PFSK-1 (cell line): ENCODE data around the gene NXPH4.

Source experiments
- FOXP2 ChIP-seq: optimal IDR thresholded peaks from 2 replicates; pipeline ENCODE3; 2011; ENCODE audit warnings: borderline replicate concordance, control low read depth, inconsistent platforms; ENCODE audit not compliant: insufficient read depth; ENCODE audit errors: extremely low read length, extremely low read depth
- POLR2AphosphoS5 ChIP-seq: IDR thresholded peaks from 2 replicates; pipeline ENCODE4 v1.6.1; 2012; ENCODE audit warnings: low read depth, mild to moderate bottlenecking, control low read depth, low read length, moderate library complexity
- SIN3A ChIP-seq: IDR thresholded peaks from 2 replicates; pipeline ENCODE4 v1.6.1; 2012; ENCODE audit warnings: mild to moderate bottlenecking, low read length, moderate library complexity, borderline replicate concordance; ENCODE audit not compliant: insufficient read depth
- TAF1 ChIP-seq: IDR thresholded peaks from 2 replicates; pipeline ENCODE4 v1.6.1; 2012; ENCODE audit warnings: low read length, control low read depth, borderline replicate concordance; ENCODE audit not compliant: insufficient read depth
- TF ChIP-seq, protein P1 (sequence below), 2 experiments: IDR thresholded peaks; 2 replicates each; pipeline versions ENCODE4 v1.6.1 to v1.8.0; 2011 to 2012; ENCODE audit warnings: low read depth in 2 of 2, low read length in 2 of 2, control low read depth in 1 of 2, inconsistent platforms in 1 of 2, mild to moderate bottlenecking in 1 of 2, moderate library complexity in 1 of 2; ENCODE audit not compliant: insufficient read depth in 1 of 2

DNA sequence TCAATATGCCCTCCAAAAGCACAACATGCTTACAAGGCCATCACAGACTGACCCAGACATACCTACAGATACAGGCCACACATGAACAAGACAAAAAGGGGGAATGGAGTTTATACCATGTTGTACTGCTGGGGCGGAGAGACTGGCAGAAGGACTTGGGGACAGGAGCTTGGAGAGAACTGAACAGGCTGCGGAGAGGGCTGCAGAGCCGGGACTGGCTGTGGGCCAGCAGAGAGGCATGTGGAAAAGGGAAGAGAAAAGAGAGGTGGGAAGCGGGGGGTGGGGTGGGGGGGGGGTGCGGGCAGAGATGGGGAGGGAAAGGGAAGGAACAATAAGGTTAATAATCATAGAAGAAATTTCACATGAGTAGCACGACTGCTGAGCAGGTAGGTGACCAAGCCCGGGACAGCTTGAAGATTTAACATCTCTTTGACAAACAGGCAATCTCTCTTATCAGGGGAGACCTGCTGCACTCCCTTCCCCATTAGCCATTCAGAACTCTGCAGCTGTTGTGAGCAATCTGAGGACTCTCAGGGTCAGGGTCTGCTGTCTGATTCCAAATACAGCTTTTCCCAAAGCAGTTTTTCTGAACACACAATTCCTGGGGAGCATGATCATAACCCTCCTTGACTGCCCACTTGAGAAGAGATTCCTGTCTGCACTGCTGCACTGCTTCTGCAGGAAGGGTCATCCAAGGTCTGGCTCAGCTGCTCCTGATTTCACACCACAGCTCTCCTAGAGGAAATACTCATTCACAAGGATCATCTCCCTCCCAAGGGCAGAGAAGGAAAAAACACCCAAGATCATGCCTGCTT lies 56.0 kb downstream of the NXPH4 start:
- no peak for TF ChIP-seq POLR2AphosphoS5
- TF ChIP-seq, protein P1, sequence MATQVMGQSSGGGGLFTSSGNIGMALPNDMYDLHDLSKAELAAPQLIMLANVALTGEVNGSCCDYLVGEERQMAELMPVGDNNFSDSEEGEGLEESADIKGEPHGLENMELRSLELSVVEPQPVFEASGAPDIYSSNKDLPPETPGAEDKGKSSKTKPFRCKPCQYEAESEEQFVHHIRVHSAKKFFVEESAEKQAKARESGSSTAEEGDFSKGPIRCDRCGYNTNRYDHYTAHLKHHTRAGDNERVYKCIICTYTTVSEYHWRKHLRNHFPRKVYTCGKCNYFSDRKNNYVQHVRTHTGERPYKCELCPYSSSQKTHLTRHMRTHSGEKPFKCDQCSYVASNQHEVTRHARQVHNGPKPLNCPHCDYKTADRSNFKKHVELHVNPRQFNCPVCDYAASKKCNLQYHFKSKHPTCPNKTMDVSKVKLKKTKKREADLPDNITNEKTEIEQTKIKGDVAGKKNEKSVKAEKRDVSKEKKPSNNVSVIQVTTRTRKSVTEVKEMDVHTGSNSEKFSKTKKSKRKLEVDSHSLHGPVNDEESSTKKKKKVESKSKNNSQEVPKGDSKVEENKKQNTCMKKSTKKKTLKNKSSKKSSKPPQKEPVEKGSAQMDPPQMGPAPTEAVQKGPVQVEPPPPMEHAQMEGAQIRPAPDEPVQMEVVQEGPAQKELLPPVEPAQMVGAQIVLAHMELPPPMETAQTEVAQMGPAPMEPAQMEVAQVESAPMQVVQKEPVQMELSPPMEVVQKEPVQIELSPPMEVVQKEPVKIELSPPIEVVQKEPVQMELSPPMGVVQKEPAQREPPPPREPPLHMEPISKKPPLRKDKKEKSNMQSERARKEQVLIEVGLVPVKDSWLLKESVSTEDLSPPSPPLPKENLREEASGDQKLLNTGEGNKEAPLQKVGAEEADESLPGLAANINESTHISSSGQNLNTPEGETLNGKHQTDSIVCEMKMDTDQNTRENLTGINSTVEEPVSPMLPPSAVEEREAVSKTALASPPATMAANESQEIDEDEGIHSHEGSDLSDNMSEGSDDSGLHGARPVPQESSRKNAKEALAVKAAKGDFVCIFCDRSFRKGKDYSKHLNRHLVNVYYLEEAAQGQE (IDR thresholded peaks at IDR 0.05; ENCODE audit: insufficient read depth in 1 of 2, low read depth in 2 of 2, low read length in 2 of 2): no peak
- no peak for TF ChIP-seq TAF1
- peak; percentile 9 for TF ChIP-seq FOXP2
- no peak for TF ChIP-seq SIN3A
